SK-N-SH (cell line): ENCODE measurements around the gene FNDC11. TPM values are rescaled to one million over a fixed set of nuclear protein-coding genes. Genes with fewer than 3 reads are reported as not detected.

Experiments used
- CTCF ChIA-PET: fragments of 300-600, 350-600 bp; formaldehyde crosslinking; extraction: SDS; loops from one replicate; lab custom pipeline; 2021; lab: Yijun Ruan, JAX
- POLR2A ChIA-PET: fragments of 350-600 bp; sonication (Branson Sonifier 250); formaldehyde crosslinking; extraction: SDS; loops from one replicate; lab custom pipeline; 2020; ENCODE audit warnings: antibody characterized with exemption, inconsistent platforms; lab: Yijun Ruan, JAX
- DNase-seq: peaks from one replicate; pipeline ENCODE4 v3.0.0; 2012
- H2AFZ ChIP-seq: fragments of 200-600 bp; sonication (generic); 2 replicates; pipeline ENCODE4 v1.8.1; 2016; ENCODE audit warnings: antibody characterized with exemption, mild to moderate bottlenecking, low read depth
- H3F3A ChIP-seq: fragments of 200-600 bp; sonication (generic); replicated peaks from 2 replicates; pipeline ENCODE3; 2016; ENCODE audit warnings: antibody characterized with exemption, mild to moderate bottlenecking; ENCODE audit not compliant: insufficient read depth
- H3K27ac ChIP-seq, 2 experiments: fragments of 200-500 bp in 1 of 2; fragments of 200-600 bp in 1 of 2; sonication (Bioruptor generic) in 1 of 2; sonication (generic), shearing (Covaris generic) in 1 of 2; 2 replicates each; pipeline versions ENCODE4 v1.5.1 to v1.6.1; 2014 to 2016; ENCODE audit warnings: low read depth in 2 of 2, inconsistent platforms in 1 of 2, low read length in 1 of 2, mild to moderate bottlenecking in 1 of 2, mixed read lengths in 1 of 2
- H3K27me3 ChIP-seq: fragments of 200-600 bp; sonication (generic), shearing (Covaris generic); 2 replicates; pipeline ENCODE4 v1.6.1; 2016; ENCODE audit warnings: mixed run types; ENCODE audit not compliant: insufficient read depth
- H3K36me3 ChIP-seq, 2 experiments: fragments of 200-500 bp in 1 of 2; fragments of 200-600 bp in 1 of 2; sonication (Bioruptor generic) in 1 of 2; sonication (generic) in 1 of 2; replicated peaks in 1 of 2; 2 replicates each; pipeline versions ENCODE3 to v1.5.1; 2014 to 2016; ENCODE audit warnings: low read length in 1 of 2, mild to moderate bottlenecking in 1 of 2; ENCODE audit not compliant: insufficient read depth in 2 of 2, control insufficient read depth in 1 of 2
- H3K4me1 ChIP-seq, 2 experiments: fragments of 200-500 bp in 1 of 2; fragments of 200-600 bp in 1 of 2; sonication (Bioruptor generic) in 1 of 2; sonication (generic), shearing (Covaris generic) in 1 of 2; 2 replicates each; pipeline versions ENCODE4 v1.5.1 to v1.6.1; 2014 to 2016; ENCODE audit warnings: low read depth in 1 of 2, low read length in 1 of 2, mixed run types in 1 of 2; ENCODE audit not compliant: insufficient read depth in 2 of 2, control insufficient read depth in 1 of 2
- H3K4me2 ChIP-seq: fragments of 200-600 bp; sonication (generic), shearing (Covaris generic); 2 replicates; pipeline ENCODE4 v1.6.1; 2017; ENCODE audit warnings: mixed run types
- H3K4me3 ChIP-seq, 2 experiments: fragments of 200-500 bp in 1 of 2; fragments of 200-600 bp in 1 of 2; sonication (Bioruptor generic) in 1 of 2; sonication (generic), shearing (Covaris generic) in 1 of 2; 2 replicates each; pipeline versions ENCODE4 v1.5.1 to v1.8.1; 2014 to 2016; ENCODE audit warnings: low read depth in 2 of 2, inconsistent platforms in 1 of 2, low read length in 1 of 2, mild to moderate bottlenecking in 1 of 2, mixed read lengths in 1 of 2, moderate library complexity in 1 of 2
- H3K79me2 ChIP-seq: fragments of 200-600 bp; sonication (generic); 2 replicates; pipeline ENCODE4 v1.8.1; 2017; ENCODE audit warnings: mild to moderate bottlenecking; ENCODE audit not compliant: insufficient read depth
- H3K9ac ChIP-seq: fragments of 200-600 bp; sonication (generic); 2 replicates; pipeline ENCODE4 v1.6.1; 2017; ENCODE audit warnings: mixed run types
- H3K9me2 ChIP-seq: fragments of 200-600 bp; sonication (generic); 2 replicates; pipeline ENCODE4 v1.6.1; 2017; ENCODE audit warnings: mixed run types
- H3K9me3 ChIP-seq: fragments of 200-600 bp; sonication (generic); 2 replicates; pipeline ENCODE4 v1.6.1; 2017; ENCODE audit warnings: mixed run types, mild to moderate bottlenecking, moderate library complexity
- H4K20me1 ChIP-seq: fragments of 200-600 bp; sonication (generic); 2 replicates; pipeline ENCODE4 v1.6.1; 2017; ENCODE audit warnings: mild to moderate bottlenecking, mixed run types; ENCODE audit not compliant: insufficient read depth
- CTCF ChIP-seq: fragments of 200-600 bp; sonication (generic); IDR thresholded peaks from 2 replicates; pipeline ENCODE4 v1.6.1; 2017; ENCODE audit warnings: antibody characterized with exemption, mild to moderate bottlenecking, moderate library complexity
- ELF1 ChIP-seq: IDR thresholded peaks from 2 replicates; pipeline ENCODE4 v1.4.0; 2012
- EZH2phosphoT487 ChIP-seq: fragments of 200-600 bp; sonication (generic); IDR thresholded peaks from 2 replicates; pipeline ENCODE4 v1.6.1; 2017; ENCODE audit warnings: low read depth, mixed run types, mild to moderate bottlenecking, antibody characterized with exemption, moderate library complexity, borderline replicate concordance
- IRF3 ChIP-seq: fragments of 150-350 bp; IDR thresholded peaks from 2 replicates; pipeline ENCODE4 v1.6.1; 2016; ENCODE audit warnings: mild to moderate bottlenecking, low read depth, low read length
- MXI1 ChIP-seq: IDR thresholded peaks from 2 replicates; pipeline ENCODE4 v1.6.1; 2012; ENCODE audit warnings: mild to moderate bottlenecking, low read depth, low read length, improper control_type of control experiment
- NFIC ChIP-seq: IDR thresholded peaks from 2 replicates; pipeline ENCODE4 v1.4.0; 2012; ENCODE audit warnings: borderline replicate concordance
- NRF1 ChIP-seq: IDR thresholded peaks from 2 replicates; pipeline ENCODE4 v1.6.1; 2012; ENCODE audit warnings: low read depth, mild to moderate bottlenecking, low read length
- RAD21 ChIP-seq: IDR thresholded peaks from 2 replicates; pipeline ENCODE4 v1.6.1; 2012; ENCODE audit warnings: mild to moderate bottlenecking, low read length
- RCOR1 ChIP-seq: fragments of 150-350 bp; IDR thresholded peaks from 2 replicates; pipeline ENCODE4 v1.6.1; 2017; ENCODE audit warnings: antibody characterized with exemption, low read length
- RFX5 ChIP-seq: IDR thresholded peaks from 2 replicates; pipeline ENCODE4 v1.6.1; 2012; ENCODE audit warnings: mild to moderate bottlenecking, improper control_type of control experiment, low read length
- RXRA ChIP-seq: IDR thresholded peaks from 2 replicates; pipeline ENCODE4 v1.4.0; 2012; ENCODE audit warnings: low read depth, mild to moderate bottlenecking, borderline replicate concordance
- TAF1 ChIP-seq: IDR thresholded peaks from 2 replicates; pipeline ENCODE4 v1.6.1; 2012; ENCODE audit warnings: low read depth, mild to moderate bottlenecking, low read length, moderate library complexity, borderline replicate concordance
- USF1 ChIP-seq: IDR thresholded peaks from 2 replicates; pipeline ENCODE4 v1.4.0; 2012; ENCODE audit warnings: low read depth, borderline replicate concordance
- USF2 ChIP-seq: fragments of 150-350 bp; IDR thresholded peaks from 2 replicates; pipeline ENCODE4 v1.6.1; 2017; ENCODE audit warnings: antibody characterized with exemption, low read length, low read depth, borderline replicate concordance
- YY1 ChIP-seq: IDR thresholded peaks from 2 replicates; pipeline ENCODE4 v1.4.0; 2012; ENCODE audit warnings: low read depth, mild to moderate bottlenecking
- ZBTB33 ChIP-seq: IDR thresholded peaks from 2 replicates; pipeline ENCODE4 v1.4.0; 2012; ENCODE audit warnings: low read depth, borderline replicate concordance
- WGBS: methylation state at CpG from one replicate; pipeline ENCODE4 v1.1.6; 2017; ENCODE audit warnings: low lambda C conversion rate; 5-methylcytosine and 5-hydroxymethylcytosine counted together
- polyA plus RNA-seq, 3 experiments: library from polyadenylated mRNA; depleted of rRNA; stranded (reverse); fragments of >200 nt; gene quantifications; 2 replicates each; pipeline ENCODE4 v1.2.3, GENCODE V29; 2012

The FNDC11 gene
- polyA plus RNA-seq, 1 of the 3 experiments (the other 2 are of a cell fraction), result 5.5 TPM

- Histone ChIP-seq H3K27ac (no peak overlapping the region), H3F3A (peaks cover 41% of the 10 kb centered on the region), H3K79me2 (peaks cover 11% of the 10 kb centered on the region), H3K9me2 (no peaks in the 10 kb centered on the region), H3K4me2 (no peak overlapping the region), H2AFZ (no peak overlapping the region)
- TF ChIP-seq EZH2phosphoT487, result no peak
- TF ChIP-seq TAF1, result no peak
- no peak for TF ChIP-seq RCOR1
- TF ChIP-seq USF1, result no peak
- TF ChIP-seq ZBTB33, result no peak
- TF ChIP-seq RFX5, result no peak
- no peak for TF ChIP-seq NFIC
- no peak for TF ChIP-seq CTCF
- TF ChIP-seq RAD21, result no peak
- TF ChIP-seq YY1, result no peak
- no peak for TF ChIP-seq ELF1
- no peak for TF ChIP-seq RXRA
- TF ChIP-seq NRF1, result no peak
- TF ChIP-seq IRF3, result no peak
- TF ChIP-seq USF2, result no peak
- TF ChIP-seq MXI1, result no peak
- TF ChIP-seq, all 33 proteins: peak for 0
- Histone ChIP-seq H4K20me1 (peaks cover 32% of the 10 kb centered on the region), H3K36me3 (peaks cover 10 to 17% of the 10 kb centered on the region in 2 experiments), H3K4me3 (no peak overlapping the region), H3K9me3 (no peaks in the 10 kb centered on the region), H3K27me3 (no peaks in the 10 kb centered on the region), H3K4me1 (peaks cover 1 to 5% of the 10 kb centered on the region in 2 experiments; a peak in 3 of 4 replicates), H3K9ac (no peak overlapping the region)
- ChIA-PET CTCF (interaction anchor here (0.9 to 5.2 kb wide), 5 partner anchors 12 to 453 kb away, joined by 3 to 25 read pairs (median 3); no protein-coding TSS in a partner anchor), POLR2A (interaction anchor here (0.6 to 0.9 kb wide), 3 partner anchors 25 to 215 kb away, joined by 3 to 6 read pairs (median 3); no protein-coding TSS in a partner anchor)
- no peak for DNase-seq
- WGBS, result 90% methylated on average over 9 of the region's 9 CpGs
Measured at GRCh38 chr20:63527184-63527583, 26.8 kb upstream of the FNDC11 start.
